Subcutaneous abdominal adipose tissue (tissue), 5 donors: ENCODE results near the gene CD151.

Experiments used
- H3K27ac ChIP-seq: one replicate; pipeline ENCODE4 v1.7.0; 2013; ENCODE audit warnings: low read depth, mild to moderate bottlenecking, inconsistent platforms, low read length, moderate library complexity
- H3K27me3 ChIP-seq, 5 donors: one replicate each; pipeline ENCODE4 v1.7.0; 2013; ENCODE audit warnings: low read length in 5 of 5, inconsistent platforms in 1 of 5; ENCODE audit not compliant: control insufficient read depth in 5 of 5, insufficient read depth in 4 of 5
- H3K36me3 ChIP-seq, 5 donors: one replicate each; pipeline ENCODE4 v1.7.0; 2013; ENCODE audit warnings: low read length in 5 of 5; ENCODE audit not compliant: control insufficient read depth in 5 of 5, insufficient read depth in 5 of 5
- H3K4me1 ChIP-seq, 5 donors: one replicate each; pipeline ENCODE4 v1.7.0; 2013; ENCODE audit warnings: low read length in 5 of 5, mild to moderate bottlenecking in 3 of 5, moderate library complexity in 1 of 5; ENCODE audit not compliant: control insufficient read depth in 5 of 5, insufficient read depth in 5 of 5
- H3K4me3 ChIP-seq, 5 donors: one replicate each; pipeline ENCODE4 v1.7.0; 2013; ENCODE audit warnings: low read length in 5 of 5, low read depth in 1 of 5
- H3K9ac ChIP-seq, 5 donors: one replicate each; pipeline ENCODE4 v1.7.0; 2013; ENCODE audit warnings: low read length in 5 of 5, mild to moderate bottlenecking in 4 of 5, moderate library complexity in 3 of 5
- H3K9me3 ChIP-seq, 5 donors: one replicate each; pipeline ENCODE4 v1.7.0; 2013; ENCODE audit warnings: low read length in 5 of 5; ENCODE audit not compliant: control insufficient read depth in 5 of 5
- donor health status: healthy.
- donor health status: healthy.
- donor health status: healthy.
- donor health status: healthy.
- donor health status: healthy.

Gene CD151

GRCh38 chr11:813456-814096, 19.2 kb upstream of the CD151 start:
- Histone ChIP-seq H3K27me3 (no peaks in the 10 kb centered on the region), H3K36me3 (peaks cover 0 to 32% (median 27%) of the 10 kb centered on the region in 5 donors), H3K9ac (peak overlapping the region in 3 of 5 donors; percentile 47 to 99 (median 89)), H3K27ac (peak overlapping the region; percentile 92), H3K9me3 (no peaks in the 10 kb centered on the region), H3K4me3 (peak overlapping the region in 1 of 5 donors; percentile 4), H3K4me1 (peaks cover 12 to 67% (median 64%) of the 10 kb centered on the region in 5 donors)

DNA sequence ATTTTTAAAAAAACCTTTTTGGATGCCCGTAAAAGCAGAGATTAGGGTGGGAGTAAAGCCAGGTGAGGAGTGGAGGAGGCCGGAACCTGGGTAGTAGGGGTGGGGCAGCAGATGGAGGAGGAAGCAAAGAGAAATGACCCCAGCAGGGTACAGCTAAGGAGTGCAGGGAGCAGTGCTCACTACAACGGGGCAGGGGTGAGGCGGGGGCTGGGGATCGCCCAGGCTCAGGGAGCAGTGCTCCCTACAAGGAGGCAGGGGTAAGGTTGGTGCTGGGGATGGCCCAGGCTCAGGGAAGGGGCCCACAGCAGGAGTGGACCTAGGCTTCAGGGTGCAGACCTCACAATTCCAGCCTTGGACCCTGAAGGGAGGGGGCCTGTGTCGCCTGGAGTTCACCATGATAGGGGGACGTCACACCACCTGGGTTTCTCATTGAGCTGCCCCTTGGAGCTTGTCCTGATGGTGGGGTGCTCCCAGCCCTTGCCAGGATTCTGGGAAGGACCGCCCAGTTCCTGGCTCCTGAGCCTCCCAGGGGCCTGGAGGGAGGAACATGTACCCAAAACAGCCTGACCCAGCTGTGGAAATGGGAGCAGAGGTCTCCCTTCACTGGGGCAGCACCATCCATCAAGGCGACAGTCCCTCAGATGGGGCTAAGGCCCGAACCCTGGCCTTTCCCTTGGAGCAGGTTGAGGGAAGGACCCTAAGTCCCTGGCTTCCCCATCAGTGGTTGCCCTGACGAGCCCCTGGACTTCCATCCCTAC, 16.9 kb upstream of the CD151 start:
- Histone ChIP-seq H3K9me3 (no peaks in the 10 kb centered on the region), H3K27me3 (no peaks in the 10 kb centered on the region), H3K36me3 (peaks cover 0 to 34% (median 32%) of the 10 kb centered on the region in 5 donors), H3K9ac (peak overlapping the region in 3 of 5 donors; percentile 23 to 87 (median 68)), H3K27ac (peak overlapping the region; percentile 70), H3K4me1 (peaks cover 13 to 66% (median 64%) of the 10 kb centered on the region in 5 donors), H3K4me3 (no peak overlapping the region)

DNA sequence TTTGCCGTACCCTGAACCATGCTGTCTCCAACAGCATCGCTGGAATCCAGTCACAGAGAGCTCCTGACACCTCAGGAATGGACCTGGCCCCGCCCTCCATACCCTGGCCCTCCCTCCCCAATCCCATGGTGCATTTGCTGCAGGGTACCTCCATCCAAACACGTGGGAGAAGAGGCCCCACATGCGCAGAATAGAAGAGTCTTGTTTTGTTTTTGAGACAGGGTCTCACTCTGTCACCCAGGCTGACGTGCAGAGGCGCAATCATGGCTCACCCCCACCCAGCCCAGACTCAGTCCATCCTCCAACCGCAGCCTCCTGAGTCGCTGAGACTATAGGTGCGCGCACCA, 16.3 kb upstream of the CD151 start:
- Histone ChIP-seq H3K9ac (peak overlapping the region in 2 of 5 donors; percentile 48 to 68), H3K27me3 (no peaks in the 10 kb centered on the region), H3K36me3 (peaks cover 0 to 32% (median 32%) of the 10 kb centered on the region in 5 donors), H3K27ac (peak overlapping the region; percentile 70), H3K4me3 (no peak overlapping the region), H3K4me1 (peaks cover 14 to 66% (median 64%) of the 10 kb centered on the region in 5 donors), H3K9me3 (no peaks in the 10 kb centered on the region)

- H3K27me3 ChIP-seq = no peaks in the 10 kb centered on the region
- H3K27ac ChIP-seq = peak within 1 kb of the TSS; percentile 97
Measured at GRCh38 chr11:818396-819128, 14.2 kb upstream of the CD151 start, which contains the start of gene PNPLA2. TSS of gene PNPLA2 (plus strand) at chr11:818914. CDS start at chr11:819719, 805 bp downstream.

DNA sequence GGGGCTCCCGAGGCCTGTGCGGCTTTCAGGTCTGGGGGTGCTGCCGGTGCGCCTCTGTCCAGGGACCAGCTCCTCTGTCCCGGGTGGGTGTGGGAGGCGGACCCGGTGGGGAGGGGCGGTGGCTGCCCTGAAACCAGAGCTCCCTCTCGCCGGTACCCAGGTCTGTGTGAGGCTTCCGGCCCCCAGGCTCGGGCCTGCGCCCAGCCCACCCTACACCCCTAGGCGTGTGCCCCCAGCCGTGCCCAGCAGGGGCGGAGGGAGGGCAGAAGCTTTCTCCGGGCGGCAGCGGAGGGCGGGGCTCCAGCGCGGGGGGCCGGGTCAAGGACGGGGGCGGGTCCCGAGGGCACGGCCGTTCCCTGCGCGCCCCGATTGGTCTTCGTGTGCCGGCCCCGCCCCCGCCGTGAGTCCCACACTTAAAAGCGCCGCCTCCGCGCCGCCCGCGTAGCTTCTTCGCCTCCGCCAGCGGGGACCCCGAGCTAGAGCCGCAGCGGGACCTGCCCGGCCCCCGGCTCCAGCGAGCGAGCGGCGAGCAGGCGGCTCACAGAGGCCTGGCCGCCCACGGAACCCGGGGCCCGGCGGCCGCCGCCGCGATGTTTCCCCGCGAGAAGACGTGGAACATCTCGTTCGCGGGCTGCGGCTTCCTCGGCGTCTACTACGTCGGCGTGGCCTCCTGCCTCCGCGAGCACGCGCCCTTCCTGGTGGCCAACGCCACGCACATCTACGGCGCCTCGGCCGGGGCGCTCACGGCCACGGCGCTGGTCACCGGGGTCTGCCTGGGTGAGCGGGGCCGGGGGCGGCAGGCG, 13.4 kb upstream of the CD151 start:
- Histone ChIP-seq H3K9me3 (no peaks in the 10 kb centered on the region), H3K27ac (peak overlapping the region; percentile 97), H3K27me3 (no peaks in the 10 kb centered on the region), H3K36me3 (peaks cover 0 to 35% (median 30%) of the 10 kb centered on the region in 5 donors), H3K9ac (peak overlapping the region in 4 of 5 donors; percentile 84 to 99 (median 93)), H3K4me1 (peaks cover 10 to 68% (median 65%) of the 10 kb centered on the region in 5 donors), H3K4me3 (peak overlapping the region in 4 of 5 donors; percentile 83 to 100 (median 92))

More at GRCh38 chr11:818396-819128, 14.2 kb upstream of the CD151 start, which contains the start of gene PNPLA2:
- H3K4me3 ChIP-seq = peak within 1 kb of the TSS; percentile 44 to 100 (median 89)
- H3K9me3 ChIP-seq = no peaks in the 10 kb centered on the region
- H3K9ac ChIP-seq = peak within 1 kb of the TSS in 4 of 5 donors; percentile 84 to 99 (median 93)
- H3K36me3 ChIP-seq = peaks cover 0 to 31% (median 25%) of the 10 kb centered on the region in 5 donors
- peaks cover 10 to 67% (median 65%) of the 10 kb centered on the region in 5 donors for H3K4me1 ChIP-seq

- H3K27me3 ChIP-seq = no peaks in the 10 kb centered on the region
- peaks cover 10 to 75% (median 67%) of the 10 kb centered on the region in 5 donors for H3K4me1 ChIP-seq
- H3K9ac ChIP-seq = peak overlapping the region; percentile 56 to 95 (median 84)
- peak overlapping the region; percentile 83 to 100 (median 92) for H3K4me3 ChIP-seq
- peak overlapping the region; percentile 97 for H3K27ac ChIP-seq
- H3K9me3 ChIP-seq = no peaks in the 10 kb centered on the region
- H3K36me3 ChIP-seq = peaks cover 0 to 43% (median 37%) of the 10 kb centered on the region in 5 donors
Measured at GRCh38 chr11:819943-820649, 12.7 kb upstream of the CD151 start.

DNA sequence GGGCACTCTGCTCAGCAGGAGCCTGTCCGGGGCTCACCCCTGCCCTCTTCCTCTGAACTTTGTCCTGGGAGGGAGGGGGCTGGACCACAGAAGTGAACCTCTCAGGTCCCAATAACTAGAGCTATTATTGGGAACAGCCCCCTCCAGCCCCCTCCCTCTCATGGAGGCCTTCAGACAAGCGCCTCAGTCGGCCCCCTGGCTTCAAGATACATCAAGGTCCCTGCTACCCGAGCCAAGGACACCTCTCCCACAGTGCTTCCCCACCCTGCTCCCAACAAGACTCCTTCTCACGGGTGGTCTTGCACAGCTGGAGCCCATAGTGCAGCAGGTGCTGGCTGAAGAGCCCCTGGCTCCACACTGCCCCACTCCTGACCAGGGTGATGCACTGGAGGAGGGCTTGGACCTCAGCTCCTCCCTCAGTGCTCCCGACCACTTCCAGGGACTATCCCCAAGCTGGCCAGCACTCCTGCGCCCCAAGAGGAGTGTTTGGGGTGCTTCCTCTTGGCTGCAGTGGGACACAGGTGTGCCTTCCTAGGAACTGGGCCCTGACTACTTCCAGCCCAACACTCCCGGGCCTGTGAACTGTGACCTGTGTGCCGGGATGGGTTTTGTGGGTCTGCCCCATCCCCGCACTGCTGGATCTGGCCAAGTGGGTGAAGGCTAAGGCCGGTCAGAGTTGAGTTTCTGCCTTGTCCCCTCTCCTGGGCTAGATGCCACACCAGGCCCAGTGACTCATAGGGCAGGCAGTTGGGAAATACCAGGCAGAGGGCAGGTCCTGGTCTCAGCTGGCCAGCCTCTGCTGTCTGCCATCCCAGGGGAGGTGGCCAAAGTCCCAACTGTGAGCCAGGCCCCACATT, 11.9 kb upstream of the CD151 start:
- Histone ChIP-seq H3K9ac (peak overlapping the region; percentile 56 to 95 (median 84)), H3K4me1 (peaks cover 10 to 76% (median 64%) of the 10 kb centered on the region in 5 donors), H3K36me3 (peaks cover 0 to 49% (median 40%) of the 10 kb centered on the region in 5 donors), H3K4me3 (peak overlapping the region; percentile 83 to 100 (median 92)), H3K27ac (peak overlapping the region; percentile 97), H3K9me3 (no peaks in the 10 kb centered on the region), H3K27me3 (no peaks in the 10 kb centered on the region)
